Measurements from ENCODE around the gene C1orf185.

The C1orf185 gene

GRCh38 chr1:51189421-51190073, 87.5 kb downstream of the C1orf185 start:
- Histone ChIP-seq H3K79me2 (ENCODE audit: insufficient read depth, low read length) (no peaks in the 10 kb centered on the region), H4K20me1 (ENCODE audit: insufficient read depth, low read length) (no peaks in the 10 kb centered on the region), H2AFZ (ENCODE audit: low read length) (no peak overlapping the region), H3K4me1 (ENCODE audit: insufficient read depth, low read length, severe bottlenecking) (no peaks in the 10 kb centered on the region), H3K27ac (ENCODE audit: low read depth, low read length, poor library complexity, severe bottlenecking) (no peak overlapping the region), H3K4me2 (ENCODE audit: low read length) (no peak overlapping the region), H3F3A (ENCODE audit: insufficient read depth, low read length) (no peaks in the 10 kb centered on the region), H3K9me3 (ENCODE audit: low read length) (no peaks in the 10 kb centered on the region), H3K36me3 (ENCODE audit: insufficient read depth, low read length) (no peaks in the 10 kb centered on the region), H3K9ac (ENCODE audit: low read length) (no peak overlapping the region), H3K27me3 (ENCODE audit: insufficient read depth, low read length) (no peaks in the 10 kb centered on the region), H3K9me2 (ENCODE audit: low read depth, low read length) (no peaks in the 10 kb centered on the region), H3K4me3 (ENCODE audit: low read depth, low read length, poor library complexity, severe bottlenecking) (no peak overlapping the region)
- peak; percentile 96 for TF ChIP-seq CTCF (IDR thresholded peaks at IDR 0.05; ENCODE audit: low read length)
- TF ChIP-seq EZH2 (IDR thresholded peaks at IDR 0.05; ENCODE audit: borderline replicate concordance, low read length) = no peak

- Histone ChIP-seq H3K9me3 (ENCODE audit: low read length) (no peaks in the 10 kb centered on the region), H3K79me2 (ENCODE audit: insufficient read depth, low read length) (no peaks in the 10 kb centered on the region), H3K9me2 (ENCODE audit: low read depth, low read length) (no peaks in the 10 kb centered on the region), H3F3A (ENCODE audit: insufficient read depth, low read length) (no peaks in the 10 kb centered on the region), H3K4me3 (ENCODE audit: low read depth, low read length, poor library complexity, severe bottlenecking) (no peak overlapping the region), H2AFZ (ENCODE audit: low read length) (no peak overlapping the region), H3K27ac (ENCODE audit: low read depth, low read length, poor library complexity, severe bottlenecking) (no peak overlapping the region), H4K20me1 (ENCODE audit: insufficient read depth, low read length) (no peaks in the 10 kb centered on the region), H3K4me1 (ENCODE audit: insufficient read depth, low read length, severe bottlenecking) (no peaks in the 10 kb centered on the region), H3K4me2 (ENCODE audit: low read length) (no peak overlapping the region), H3K9ac (ENCODE audit: low read length) (no peak overlapping the region), H3K36me3 (ENCODE audit: insufficient read depth, low read length) (no peaks in the 10 kb centered on the region), H3K27me3 (ENCODE audit: insufficient read depth, low read length) (no peaks in the 10 kb centered on the region)
- TF ChIP-seq EZH2 (IDR thresholded peaks at IDR 0.05; ENCODE audit: borderline replicate concordance, low read length) = no peak
- TF ChIP-seq CTCF (IDR thresholded peaks at IDR 0.05; ENCODE audit: low read length) = no peak
Measured at GRCh38 chr1:51190961-51191360, 88.9 kb downstream of the C1orf185 start.

GRCh38 chr1:51192213-51192843, 90.3 kb downstream of the C1orf185 start:
- Histone ChIP-seq H3F3A (ENCODE audit: insufficient read depth, low read length) (no peaks in the 10 kb centered on the region), H3K27ac (ENCODE audit: low read depth, low read length, poor library complexity, severe bottlenecking) (no peak overlapping the region), H3K4me2 (ENCODE audit: low read length) (no peak overlapping the region), H2AFZ (ENCODE audit: low read length) (no peak overlapping the region), H3K9me2 (ENCODE audit: low read depth, low read length) (no peaks in the 10 kb centered on the region), H3K4me1 (ENCODE audit: insufficient read depth, low read length, severe bottlenecking) (no peaks in the 10 kb centered on the region), H3K79me2 (ENCODE audit: insufficient read depth, low read length) (no peaks in the 10 kb centered on the region), H4K20me1 (ENCODE audit: insufficient read depth, low read length) (no peaks in the 10 kb centered on the region), H3K27me3 (ENCODE audit: insufficient read depth, low read length) (no peaks in the 10 kb centered on the region), H3K9me3 (ENCODE audit: low read length) (no peaks in the 10 kb centered on the region), H3K9ac (ENCODE audit: low read length) (no peak overlapping the region), H3K4me3 (ENCODE audit: low read depth, low read length, poor library complexity, severe bottlenecking) (no peak overlapping the region), H3K36me3 (ENCODE audit: insufficient read depth, low read length) (no peaks in the 10 kb centered on the region)
- TF ChIP-seq EZH2 (IDR thresholded peaks at IDR 0.05; ENCODE audit: borderline replicate concordance, low read length) = no peak
- TF ChIP-seq CTCF (IDR thresholded peaks at IDR 0.05; ENCODE audit: low read length) = peak; percentile 71
